ENCODE data around the gene FBXW5. TPM values are rescaled to one million over a fixed set of nuclear protein-coding genes. Genes with fewer than 3 reads are reported as not detected.

FBXW5 gene
- total RNA-seq, 4 donors from 2014 or later = 294 to 820 (median 446) TPM

DNA sequence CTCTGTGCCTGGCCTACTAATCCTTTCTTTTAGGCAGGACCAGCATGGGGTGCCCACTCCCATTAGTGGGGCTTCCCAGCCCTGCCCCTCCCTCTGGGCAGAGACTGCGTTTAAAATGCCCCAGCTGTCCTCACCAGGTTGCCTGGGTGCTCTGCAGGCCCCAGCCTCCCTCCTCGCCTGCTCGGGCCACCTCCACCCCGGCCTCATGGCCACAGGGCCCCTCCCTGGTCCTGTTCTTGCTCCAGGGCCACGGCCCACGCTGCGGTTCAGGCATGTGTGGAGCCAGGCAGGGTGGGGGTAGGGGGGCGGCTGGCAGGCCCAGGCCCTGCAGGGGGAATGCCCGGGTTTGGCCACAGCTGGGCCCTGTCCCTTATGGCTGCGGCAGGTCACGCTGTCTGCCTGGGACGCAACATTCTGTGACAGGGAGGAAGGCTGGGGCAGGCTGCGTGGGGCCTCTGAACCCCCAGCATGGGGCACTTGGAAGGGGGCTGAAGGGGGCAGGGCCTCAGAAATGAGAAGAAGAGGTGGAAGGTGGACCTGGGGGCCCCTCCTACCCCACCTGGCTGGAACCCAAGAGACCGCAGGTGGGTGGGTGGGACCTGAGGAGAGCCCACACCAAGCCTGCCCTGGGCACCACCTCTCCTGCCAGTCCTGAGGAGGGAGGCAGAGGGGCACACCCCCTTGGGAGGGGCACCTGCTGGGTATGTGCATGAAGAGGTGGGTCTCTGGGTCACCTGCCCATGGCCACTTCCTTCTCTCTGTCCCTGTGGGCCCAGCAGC lies 7.2 kb upstream of the FBXW5 start, which contains the start of gene LCN12:
Gene LCN12 (plus strand): TSS at position 733 of the 780 bp plus-strand sequence. CDS start 55 bp downstream, outside the sequence.
- no peak within 1 kb of the TSS for H3K4me3 ChIP-seq
- in situ Hi-C loops (cut with MboI; ENCODE audit: low pct_ligation_motif_present in 1 of 4, low pct_unique_long_range_greater_than_20kb in 1 of 4, low sequenced_read_pairs in 3 of 4) (no loop called here), intact Hi-C loops (cut with DNase I; ENCODE audit: low total_unique reads) (no loop called here)
- peaks cover 3 to 30% (median 19%) of the 10 kb centered on the region in 4 donors for H3K4me1 ChIP-seq
- no peak for DNase-seq
- H3K27ac ChIP-seq = peak within 1 kb of the TSS in 2 of 4 donors; percentile 90 to 92
- no peaks in the 10 kb centered on the region for H3K27me3 ChIP-seq
- H3K9me3 ChIP-seq = no peaks in the 10 kb centered on the region
- WGBS, 2 donors (ENCODE audit: low coverage in 1 of 2) = 72% methylated on average over 14 of the region's 14 CpGs; no CpG with 5 or more reads in 1 of the 2 donors
- TF ChIP-seq POLR2AphosphoS5 (IDR thresholded peaks at IDR 0.05) = no peak
- TF ChIP-seq EP300 (IDR thresholded peaks at IDR 0.05; ENCODE audit: low read depth) = no peak
- TF ChIP-seq, protein P1, sequence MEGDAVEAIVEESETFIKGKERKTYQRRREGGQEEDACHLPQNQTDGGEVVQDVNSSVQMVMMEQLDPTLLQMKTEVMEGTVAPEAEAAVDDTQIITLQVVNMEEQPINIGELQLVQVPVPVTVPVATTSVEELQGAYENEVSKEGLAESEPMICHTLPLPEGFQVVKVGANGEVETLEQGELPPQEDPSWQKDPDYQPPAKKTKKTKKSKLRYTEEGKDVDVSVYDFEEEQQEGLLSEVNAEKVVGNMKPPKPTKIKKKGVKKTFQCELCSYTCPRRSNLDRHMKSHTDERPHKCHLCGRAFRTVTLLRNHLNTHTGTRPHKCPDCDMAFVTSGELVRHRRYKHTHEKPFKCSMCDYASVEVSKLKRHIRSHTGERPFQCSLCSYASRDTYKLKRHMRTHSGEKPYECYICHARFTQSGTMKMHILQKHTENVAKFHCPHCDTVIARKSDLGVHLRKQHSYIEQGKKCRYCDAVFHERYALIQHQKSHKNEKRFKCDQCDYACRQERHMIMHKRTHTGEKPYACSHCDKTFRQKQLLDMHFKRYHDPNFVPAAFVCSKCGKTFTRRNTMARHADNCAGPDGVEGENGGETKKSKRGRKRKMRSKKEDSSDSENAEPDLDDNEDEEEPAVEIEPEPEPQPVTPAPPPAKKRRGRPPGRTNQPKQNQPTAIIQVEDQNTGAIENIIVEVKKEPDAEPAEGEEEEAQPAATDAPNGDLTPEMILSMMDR (IDR thresholded peaks at IDR 0.05) = no peak
- TF ChIP-seq POLR2A (IDR thresholded peaks at IDR 0.05) = no peak
- no peaks in the 10 kb centered on the region for H3K36me3 ChIP-seq

DNA sequence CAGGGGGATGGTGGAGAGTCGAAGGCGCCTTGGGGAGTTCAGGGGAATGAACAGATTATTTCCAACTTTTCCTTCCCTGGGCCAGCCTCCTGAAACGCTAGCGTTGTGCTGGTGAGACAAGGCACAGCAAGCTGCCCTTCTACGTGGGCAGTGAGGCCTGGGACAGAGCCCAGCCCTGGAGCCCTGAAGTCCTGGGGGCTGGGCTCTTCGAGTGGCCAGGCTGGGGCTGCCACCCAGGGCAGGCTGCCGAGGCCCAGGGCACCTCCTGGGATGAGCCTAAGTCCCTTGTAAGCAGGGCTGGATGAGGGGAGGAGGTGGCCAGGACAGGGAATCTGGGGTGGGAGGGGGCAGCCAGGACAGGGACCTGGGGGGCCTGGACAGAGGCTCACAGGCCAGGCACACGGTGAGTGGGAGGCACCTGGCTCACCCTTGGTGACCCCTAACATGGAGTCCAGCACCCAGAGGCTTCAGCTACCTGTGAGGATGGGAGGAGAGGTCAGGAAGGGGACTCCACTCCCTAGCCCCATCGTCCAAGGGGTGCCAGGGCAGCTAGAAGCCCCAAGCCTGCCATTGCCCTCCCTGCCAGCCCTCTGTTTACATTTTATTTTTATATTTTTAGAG lies 6.2 kb upstream of the FBXW5 start:
- H3K4me3 ChIP-seq = peak overlapping the region in 3 of 4 donors; percentile 35 to 57 (median 48)
- DNase-seq = no peak

DNA sequence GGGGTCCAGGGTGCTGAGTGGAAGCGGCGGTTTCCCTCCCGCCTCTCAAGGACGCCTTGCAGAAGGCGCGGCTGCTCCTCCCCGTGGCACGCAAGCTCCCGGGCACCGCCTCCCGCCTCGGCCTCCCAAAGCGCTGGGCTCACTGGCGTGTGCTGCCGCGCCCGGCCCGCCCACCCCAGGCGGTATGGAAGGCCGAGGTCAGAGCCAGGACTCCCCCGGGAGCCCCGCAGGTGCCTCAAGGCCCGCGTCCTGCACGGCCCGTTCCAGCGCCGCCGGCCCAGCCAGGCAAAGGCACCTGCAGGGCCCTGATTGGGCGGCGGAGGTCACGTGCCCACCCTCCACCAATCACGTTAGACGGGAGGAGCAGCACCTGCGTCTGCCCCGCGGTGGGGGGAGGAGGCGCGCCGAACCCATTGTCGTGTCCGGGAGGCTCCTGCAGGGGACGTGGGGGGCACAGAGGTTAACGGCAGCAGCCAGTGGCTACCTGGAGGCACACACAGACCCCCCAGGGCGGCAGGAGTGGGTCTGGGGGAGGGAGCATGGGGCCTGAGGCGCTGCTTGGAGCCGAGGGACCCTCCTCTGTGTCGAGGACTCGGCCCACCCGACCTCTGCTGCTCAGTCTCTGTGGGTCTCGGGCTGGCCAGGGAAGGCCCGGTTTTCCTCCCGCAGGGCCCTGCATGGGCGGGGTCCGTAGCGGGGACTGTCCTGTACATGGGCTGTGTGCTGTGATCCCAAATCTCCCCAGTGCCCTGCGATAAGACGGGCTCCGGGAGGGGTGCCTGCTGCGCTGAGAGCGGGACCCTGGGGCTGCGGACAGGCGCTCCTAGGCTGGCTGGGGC lies 5.5 kb upstream of the FBXW5 start:
- Histone ChIP-seq H3K27me3 (no peaks in the 10 kb centered on the region), H3K4me1 (peaks cover 3 to 32% (median 19%) of the 10 kb centered on the region in 4 donors), H3K9me3 (no peaks in the 10 kb centered on the region), H3K4me3 (peak overlapping the region; percentile 35 to 57 (median 52)), H3K36me3 (no peaks in the 10 kb centered on the region), H3K27ac (peak overlapping the region; percentile 90 to 93 (median 92))
- in situ Hi-C loops (cut with MboI; ENCODE audit: low pct_ligation_motif_present in 1 of 4, low pct_unique_long_range_greater_than_20kb in 1 of 4, low sequenced_read_pairs in 3 of 4) (no loop called here), intact Hi-C loops (cut with DNase I; ENCODE audit: low total_unique reads) (loop anchor here (5.0 to 10.0 kb wide), 2 partner anchors 82 to 85 kb away; partner anchors contain the start of genes EDF1 and FUT7)
- peak; percentile 98 for DNase-seq
- TF ChIP-seq EP300 (IDR thresholded peaks at IDR 0.05; ENCODE audit: low read depth) (no peak), POLR2A (IDR thresholded peaks at IDR 0.05) (peak; percentile 80), POLR2AphosphoS5 (IDR thresholded peaks at IDR 0.05) (peak; percentile 84 to 94 (median 86))
- TF ChIP-seq, protein P1 (IDR thresholded peaks at IDR 0.05) = peak; percentile 15 to 72 (median 24)
- 0 to 5% methylated on average over 6 to 31 of the region's 63 CpGs for WGBS, 2 donors (ENCODE audit: low coverage in 1 of 2)

More for the DNA sequence above, 6.2 kb upstream of the FBXW5 start:
- TF ChIP-seq, protein P1 (IDR thresholded peaks at IDR 0.05) = no peak
- no peak for TF ChIP-seq POLR2A (IDR thresholded peaks at IDR 0.05)
- no peak for TF ChIP-seq EP300 (IDR thresholded peaks at IDR 0.05; ENCODE audit: low read depth)
- TF ChIP-seq POLR2AphosphoS5 (IDR thresholded peaks at IDR 0.05) = no peak
- no peaks in the 10 kb centered on the region for H3K9me3 ChIP-seq
- H3K36me3 ChIP-seq = no peaks in the 10 kb centered on the region
- H3K27me3 ChIP-seq = no peaks in the 10 kb centered on the region
- WGBS, 2 donors (ENCODE audit: low coverage in 1 of 2) = 27% methylated on average over 6 of the region's 9 CpGs; no CpG with 5 or more reads in 1 of the 2 donors
- H3K27ac ChIP-seq = peak overlapping the region; percentile 90 to 93 (median 92)
- H3K4me1 ChIP-seq = peaks cover 3 to 30% (median 19%) of the 10 kb centered on the region in 4 donors
- intact Hi-C loops (cut with DNase I; ENCODE audit: low total_unique reads) = no loop called here
- in situ Hi-C loops (cut with MboI; ENCODE audit: low pct_ligation_motif_present in 1 of 4, low pct_unique_long_range_greater_than_20kb in 1 of 4, low sequenced_read_pairs in 3 of 4) = no loop called here

Measured in transverse colon (tissue), 4 donors.